DND-41 (cell line): ENCODE data around the gene RABEP1.
A peak's percentile ranks its signal among the peaks of the same experiment; 100 is the strongest.

Source experiments
- ATAC-seq: fragments of 200-7000 bp; cut with Tn5 transposase; 3 replicates; pipeline ENCODE4 v1.9.1; 2021; ENCODE audit warnings: low read depth; ENCODE audit not compliant: insufficient read depth
- DNase-seq: peaks from one replicate; pipeline ENCODE4 v3.0.0-alpha.2; 2020
- H2AFZ ChIP-seq: 2 replicates; pipeline ENCODE4 v1.6.0; 2012; ENCODE audit warnings: low read depth, low read length
- H3K27ac ChIP-seq: 2 replicates; pipeline ENCODE4 v1.5.1; 2012; ENCODE audit warnings: low read length, inconsistent platforms
- H3K27me3 ChIP-seq: fragments of 200-600 bp; sonication (generic); 2 replicates; pipeline ENCODE4 v1.6.0; 2012; ENCODE audit warnings: low read length, mild to moderate bottlenecking, inconsistent platforms; ENCODE audit not compliant: insufficient read depth, poor library complexity
- H3K36me3 ChIP-seq: 2 replicates; pipeline ENCODE4 v1.5.1; 2012; ENCODE audit warnings: low read length, inconsistent platforms; ENCODE audit not compliant: insufficient read depth
- H3K4me1 ChIP-seq: 2 replicates; pipeline ENCODE4 v1.5.1; 2012; ENCODE audit warnings: mild to moderate bottlenecking, low read length; ENCODE audit not compliant: insufficient read depth
- H3K4me2 ChIP-seq: 2 replicates; pipeline ENCODE4 v1.6.0; 2012; ENCODE audit warnings: mild to moderate bottlenecking, moderate library complexity, low read length, inconsistent platforms; ENCODE audit not compliant: insufficient read depth
- H3K4me3 ChIP-seq, 2 experiments: fragments of 200-600 bp in 1 of 2; shearing (Covaris generic) in 1 of 2; 2 replicates each; pipeline ENCODE4 v1.5.1; 2012 to 2016; ENCODE audit warnings: inconsistent platforms in 2 of 2, low read length in 2 of 2, mild to moderate bottlenecking in 2 of 2, low read depth in 1 of 2, moderate library complexity in 1 of 2
- H3K79me2 ChIP-seq: 2 replicates; pipeline ENCODE4 v1.6.0; 2012; ENCODE audit warnings: low read length, inconsistent platforms; ENCODE audit not compliant: insufficient read depth
- H3K9ac ChIP-seq: 2 replicates; pipeline ENCODE4 v1.6.0; 2012; ENCODE audit warnings: low read depth, mild to moderate bottlenecking, inconsistent platforms, low read length, moderate library complexity
- H3K9me3 ChIP-seq: 2 replicates; pipeline ENCODE4 v1.5.1; 2012; ENCODE audit warnings: low read length, moderate library complexity, mild to moderate bottlenecking, inconsistent platforms; ENCODE audit not compliant: insufficient read depth, severe bottlenecking
- H4K20me1 ChIP-seq: 2 replicates; pipeline ENCODE4 v1.6.0; 2012; ENCODE audit warnings: low read length; ENCODE audit not compliant: insufficient read depth
- EZH2 ChIP-seq: IDR thresholded peaks from 3 replicates; pipeline ENCODE4 v1.6.1; 2012; ENCODE audit warnings: borderline replicate concordance, low read depth, mild to moderate bottlenecking, moderate library complexity, low read length, inconsistent platforms; ENCODE audit not compliant: severe bottlenecking
- TF ChIP-seq, protein P1 (sequence below): IDR thresholded peaks from 2 replicates; pipeline ENCODE4 v1.5.1; 2012; ENCODE audit warnings: borderline replicate concordance, low read length, moderate library complexity, mild to moderate bottlenecking; ENCODE audit not compliant: poor library complexity, severe bottlenecking; ENCODE audit errors: extremely low read depth

The RABEP1 gene

DNA sequence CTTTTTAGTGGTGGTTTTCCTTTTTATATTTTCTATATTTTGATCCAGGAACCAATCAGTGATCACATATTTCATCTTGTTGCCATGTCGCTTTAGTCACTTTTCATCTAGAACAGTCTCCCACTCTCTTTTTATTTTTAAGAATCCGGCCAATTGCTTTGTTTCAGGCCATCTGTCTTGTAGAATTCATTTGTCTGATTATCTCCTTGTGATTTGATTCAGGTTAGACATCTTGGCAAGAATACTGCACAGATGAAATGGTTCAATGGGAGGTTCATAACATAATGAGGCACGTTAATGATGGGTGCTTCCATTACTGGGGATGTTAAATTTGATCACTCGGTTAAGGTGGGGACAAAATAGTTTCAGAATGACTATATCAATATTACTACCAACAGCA lies 88.3 kb downstream of the RABEP1 start:
- peaks cover 77% of the 10 kb centered on the region for H3K36me3 ChIP-seq

DNA sequence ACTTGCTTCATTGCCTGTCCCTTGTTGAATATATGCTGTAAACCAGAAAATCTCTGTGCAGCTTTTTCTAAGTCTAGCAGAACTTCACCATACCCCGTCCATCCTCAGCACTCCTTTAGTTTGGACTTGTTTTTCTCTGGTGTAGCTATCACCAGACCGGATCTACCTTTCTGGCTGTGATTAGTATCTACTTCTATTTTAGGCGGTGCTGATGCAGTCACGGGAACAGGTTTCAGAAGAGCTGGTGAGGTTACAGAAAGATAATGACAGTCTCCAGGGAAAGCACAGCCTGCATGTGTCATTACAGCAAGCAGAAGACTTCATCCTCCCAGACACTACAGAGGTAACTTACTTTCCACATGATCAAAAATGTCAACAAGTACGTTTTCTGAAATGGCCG lies 91.0 kb downstream of the RABEP1 start:
- ATAC-seq (no peak), DNase-seq (no peak)
- H3K4me3 ChIP-seq = no peak overlapping the region
- TF ChIP-seq, protein P1, sequence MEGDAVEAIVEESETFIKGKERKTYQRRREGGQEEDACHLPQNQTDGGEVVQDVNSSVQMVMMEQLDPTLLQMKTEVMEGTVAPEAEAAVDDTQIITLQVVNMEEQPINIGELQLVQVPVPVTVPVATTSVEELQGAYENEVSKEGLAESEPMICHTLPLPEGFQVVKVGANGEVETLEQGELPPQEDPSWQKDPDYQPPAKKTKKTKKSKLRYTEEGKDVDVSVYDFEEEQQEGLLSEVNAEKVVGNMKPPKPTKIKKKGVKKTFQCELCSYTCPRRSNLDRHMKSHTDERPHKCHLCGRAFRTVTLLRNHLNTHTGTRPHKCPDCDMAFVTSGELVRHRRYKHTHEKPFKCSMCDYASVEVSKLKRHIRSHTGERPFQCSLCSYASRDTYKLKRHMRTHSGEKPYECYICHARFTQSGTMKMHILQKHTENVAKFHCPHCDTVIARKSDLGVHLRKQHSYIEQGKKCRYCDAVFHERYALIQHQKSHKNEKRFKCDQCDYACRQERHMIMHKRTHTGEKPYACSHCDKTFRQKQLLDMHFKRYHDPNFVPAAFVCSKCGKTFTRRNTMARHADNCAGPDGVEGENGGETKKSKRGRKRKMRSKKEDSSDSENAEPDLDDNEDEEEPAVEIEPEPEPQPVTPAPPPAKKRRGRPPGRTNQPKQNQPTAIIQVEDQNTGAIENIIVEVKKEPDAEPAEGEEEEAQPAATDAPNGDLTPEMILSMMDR = no peak
- TF ChIP-seq EZH2 = no peak
- H4K20me1 ChIP-seq = no peaks in the 10 kb centered on the region
- no peak overlapping the region for H2AFZ ChIP-seq
- H3K9me3 ChIP-seq = no peaks in the 10 kb centered on the region
- H3K4me2 ChIP-seq = no peak overlapping the region
- no peaks in the 10 kb centered on the region for H3K4me1 ChIP-seq
- H3K27ac ChIP-seq = no peak overlapping the region
- no peaks in the 10 kb centered on the region for H3K79me2 ChIP-seq
- H3K36me3 ChIP-seq = peaks cover 86% of the 10 kb centered on the region
- no peak overlapping the region for H3K9ac ChIP-seq
- no peaks in the 10 kb centered on the region for H3K27me3 ChIP-seq

More for the DNA sequence above, 88.3 kb downstream of the RABEP1 start:
- no peak overlapping the region for H3K27ac ChIP-seq
- H3K4me2 ChIP-seq = no peak overlapping the region
- H2AFZ ChIP-seq = no peak overlapping the region
- H3K27me3 ChIP-seq = no peaks in the 10 kb centered on the region
- no peak for ATAC-seq
- no peaks in the 10 kb centered on the region for H4K20me1 ChIP-seq
- no peak overlapping the region for H3K9ac ChIP-seq
- TF ChIP-seq EZH2 = no peak
- TF ChIP-seq, protein P1 = no peak
- H3K9me3 ChIP-seq = no peaks in the 10 kb centered on the region
- no peaks in the 10 kb centered on the region for H3K79me2 ChIP-seq
- no peak for DNase-seq
- H3K4me1 ChIP-seq = no peaks in the 10 kb centered on the region
- no peak overlapping the region for H3K4me3 ChIP-seq

DNA sequence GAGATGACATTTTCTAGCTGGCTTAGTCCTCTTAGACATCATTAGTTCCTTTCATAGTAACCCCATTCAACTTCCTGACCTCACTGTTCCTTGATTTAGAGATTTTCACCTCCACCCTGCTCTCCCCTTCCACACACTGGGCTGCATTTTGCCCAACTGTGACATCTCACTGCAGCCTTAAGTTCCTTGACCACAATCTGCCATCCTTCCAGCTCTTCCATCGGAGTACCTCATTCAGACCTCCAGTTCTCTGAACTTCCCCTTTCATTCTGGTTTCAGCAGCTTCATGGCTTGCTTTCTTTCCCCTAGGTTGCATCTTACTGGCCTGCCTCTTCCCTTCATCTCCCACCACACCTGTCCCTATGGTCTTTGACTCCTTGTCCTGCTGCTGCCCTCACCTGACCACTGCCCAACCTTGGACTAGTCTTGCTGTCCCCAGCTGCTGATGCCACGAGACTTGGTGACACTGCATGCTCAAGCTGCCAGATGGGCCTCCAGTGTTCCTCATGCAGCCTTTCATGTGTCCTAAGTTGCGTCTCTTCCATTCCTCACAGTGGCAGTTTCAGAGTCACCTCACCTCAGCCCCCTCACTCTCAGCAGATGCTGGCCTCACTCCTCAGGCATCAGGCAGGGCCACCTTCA lies 96.6 kb downstream of the RABEP1 start:
- no peak overlapping the region for H3K27ac ChIP-seq
- no peaks in the 10 kb centered on the region for H3K4me1 ChIP-seq
- H4K20me1 ChIP-seq = no peaks in the 10 kb centered on the region
- no peaks in the 10 kb centered on the region for H3K9me3 ChIP-seq
- ATAC-seq (0 out of 3 replicates have a peak, but pooled peaks have one; percentile 23), DNase-seq (no peak)
- no peak overlapping the region for H3K9ac ChIP-seq
- TF ChIP-seq, protein P1 = no peak
- no peak for TF ChIP-seq EZH2
- no peak overlapping the region for H3K4me3 ChIP-seq
- H3K36me3 ChIP-seq = peaks cover 91% of the 10 kb centered on the region
- no peaks in the 10 kb centered on the region for H3K27me3 ChIP-seq
- H3K4me2 ChIP-seq = no peak overlapping the region
- no peak overlapping the region for H2AFZ ChIP-seq
- no peaks in the 10 kb centered on the region for H3K79me2 ChIP-seq
